GM18867 (cell line): ENCODE results near the gene ADGRL3.
"Not testable (repeated sequence)": the region's sequence is repeated elsewhere in the genome, so short reads cannot be mapped to it uniquely, and the experiment has no call there.

Experiments used
- ATAC-seq: cut with Tn5 transposase; IDR thresholded peaks from one replicate; pipeline ENCODE4 v1.9.1; 2021; ENCODE audit warnings: mild to moderate bottlenecking, moderate library complexity; ENCODE audit not compliant: unreplicated experiment

ADGRL3 gene

DNA sequence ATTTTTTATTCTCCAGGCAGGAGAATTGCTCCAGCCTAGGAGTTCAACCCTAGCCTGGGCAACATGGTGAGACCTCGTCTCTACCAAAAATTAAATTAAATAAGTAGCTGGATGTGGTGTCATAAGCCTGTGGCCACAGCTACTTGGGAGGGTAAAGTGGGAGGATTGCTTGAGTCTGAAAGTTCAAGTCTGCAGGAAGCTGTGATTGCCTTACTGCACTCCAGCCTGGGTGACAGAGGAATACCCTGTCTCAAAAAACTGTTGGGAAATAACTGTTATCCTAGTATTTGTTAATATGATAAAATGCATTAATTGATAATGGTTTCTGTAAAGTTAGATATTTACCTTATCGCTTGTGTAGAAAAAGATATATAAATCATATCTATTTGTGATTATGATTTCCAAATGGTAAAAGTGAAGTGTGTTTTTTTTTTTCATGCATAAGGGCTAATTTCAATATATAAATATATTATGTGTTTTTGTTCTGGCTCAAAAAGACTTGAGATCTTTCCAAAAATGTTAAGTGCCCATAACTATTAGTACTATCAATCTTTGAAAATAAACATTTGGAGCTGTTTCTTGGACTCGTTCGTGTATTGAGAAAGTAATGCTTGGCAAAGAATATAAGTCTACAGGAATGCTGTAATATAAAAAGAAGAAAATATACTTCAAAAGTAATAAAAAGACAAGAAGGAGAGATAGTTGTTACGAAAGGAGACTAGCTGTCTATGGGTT is 396.6 kb downstream of the ADGRL3 start:
- no peak for ATAC-seq

DNA sequence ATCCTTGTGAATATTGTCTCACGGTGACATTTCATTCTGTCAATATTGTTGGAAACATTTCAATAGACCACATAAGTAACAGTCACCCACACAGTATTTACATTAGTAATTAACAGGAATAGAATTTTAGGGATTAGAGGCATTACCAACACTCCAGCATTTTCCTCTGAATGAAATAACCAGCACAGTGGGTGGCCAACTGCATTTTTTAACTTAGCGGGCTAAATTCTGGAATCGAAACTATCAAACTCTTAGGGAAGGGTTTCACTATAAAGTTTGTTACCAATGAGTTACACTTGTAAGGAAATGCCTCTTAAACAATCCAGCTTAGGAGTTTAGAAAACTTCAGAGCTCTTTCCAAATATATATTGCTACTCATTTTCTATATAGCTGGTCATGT is 403.0 kb downstream of the ADGRL3 start:
- no peak for ATAC-seq

DNA sequence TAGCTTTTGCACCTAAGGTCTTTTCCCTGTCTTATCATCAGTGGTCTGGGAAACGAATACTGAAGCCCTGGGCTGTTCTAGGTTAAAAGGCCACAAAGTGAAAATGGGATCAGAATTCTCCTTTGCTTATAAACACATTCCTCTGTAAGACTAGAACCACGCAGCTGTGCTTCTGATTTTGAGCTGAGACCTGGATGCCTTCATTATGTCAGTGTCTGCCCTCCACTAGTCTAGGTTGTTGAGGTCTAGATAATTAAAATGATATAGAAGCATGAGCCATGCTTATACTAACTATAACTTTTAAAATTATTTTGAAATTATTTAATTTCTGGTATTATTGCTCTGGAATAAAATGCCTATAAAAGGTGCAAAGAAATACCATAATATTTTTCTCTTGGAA is 403.9 kb downstream of the ADGRL3 start:
- no peak for ATAC-seq

DNA sequence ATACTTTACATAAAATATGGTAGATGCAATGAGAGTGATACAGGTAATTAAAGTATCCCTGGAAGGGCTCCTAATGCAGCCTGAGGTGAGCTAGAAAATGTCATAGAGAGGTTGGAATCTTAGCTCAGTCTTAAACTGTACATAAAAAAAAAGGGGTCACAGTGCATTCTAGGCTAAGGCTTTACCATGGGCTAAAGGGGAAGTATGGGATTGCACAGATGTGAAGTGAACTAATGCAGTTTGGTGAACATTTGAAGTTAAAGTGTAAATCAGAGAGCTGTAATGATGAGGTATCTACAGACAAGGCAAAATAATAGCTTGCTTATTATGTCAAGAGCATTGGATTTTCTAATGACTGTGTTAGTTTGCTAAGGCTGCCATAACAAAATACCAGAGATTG is 405.9 kb downstream of the ADGRL3 start:
- no peak for ATAC-seq

DNA sequence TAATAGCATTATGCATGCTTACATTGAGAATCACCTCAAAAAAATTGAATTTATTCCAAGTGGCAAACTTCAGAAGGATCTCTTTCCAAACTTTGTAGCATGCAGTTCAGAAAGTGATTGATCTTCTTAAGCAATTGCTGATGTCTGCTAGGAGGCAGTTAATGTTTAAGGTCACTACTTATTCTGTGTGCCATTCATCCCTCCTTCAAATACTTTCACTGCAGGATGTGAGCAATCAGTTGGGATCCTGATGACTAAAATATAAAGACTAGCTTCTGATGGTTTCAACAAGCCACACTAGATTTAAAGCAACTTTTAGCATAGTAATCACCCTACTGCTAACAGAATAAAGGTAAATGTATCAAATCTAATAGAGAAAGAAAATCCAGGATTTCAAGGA is 414.1 kb downstream of the ADGRL3 start:
- no peak for ATAC-seq

DNA sequence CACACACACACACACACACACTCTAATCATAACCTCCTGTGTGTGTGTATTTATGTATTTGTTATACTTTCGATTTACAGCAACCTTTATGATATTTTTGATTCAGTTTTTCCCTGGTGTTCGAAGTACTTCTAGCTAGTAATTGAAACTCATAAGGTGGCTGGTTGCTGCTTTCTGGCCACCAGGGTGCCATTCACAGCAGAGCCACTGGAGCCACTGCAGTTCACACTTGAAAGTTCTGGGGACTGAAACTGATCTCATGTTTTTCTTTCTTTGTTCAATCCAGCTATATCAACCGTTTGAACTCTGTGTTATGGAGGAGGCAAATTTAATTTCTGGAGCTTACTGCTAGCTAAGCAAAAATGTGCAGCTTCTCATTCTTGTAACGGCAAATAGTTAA is 419.4 kb downstream of the ADGRL3 start:
- ATAC-seq: no peak

DNA sequence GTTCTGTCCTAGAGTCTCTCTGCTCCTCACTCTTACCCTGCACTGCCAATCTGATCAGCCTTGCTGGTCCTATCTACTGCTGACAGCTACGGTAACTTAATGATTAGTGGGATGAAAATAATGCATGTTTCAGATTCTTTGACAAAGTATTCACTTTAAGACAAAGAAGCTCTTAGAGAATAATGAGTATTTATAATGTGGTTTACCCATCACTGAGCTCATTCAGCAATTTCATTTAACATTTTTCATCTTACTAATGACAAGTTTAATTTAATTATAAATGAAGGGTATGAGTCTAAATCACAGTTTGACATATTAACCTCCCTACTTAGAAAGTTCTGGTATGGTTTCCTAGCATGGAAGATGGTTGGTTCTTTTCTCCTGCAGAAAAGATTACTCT is 428.2 kb downstream of the ADGRL3 start:
- ATAC-seq: no peak

DNA sequence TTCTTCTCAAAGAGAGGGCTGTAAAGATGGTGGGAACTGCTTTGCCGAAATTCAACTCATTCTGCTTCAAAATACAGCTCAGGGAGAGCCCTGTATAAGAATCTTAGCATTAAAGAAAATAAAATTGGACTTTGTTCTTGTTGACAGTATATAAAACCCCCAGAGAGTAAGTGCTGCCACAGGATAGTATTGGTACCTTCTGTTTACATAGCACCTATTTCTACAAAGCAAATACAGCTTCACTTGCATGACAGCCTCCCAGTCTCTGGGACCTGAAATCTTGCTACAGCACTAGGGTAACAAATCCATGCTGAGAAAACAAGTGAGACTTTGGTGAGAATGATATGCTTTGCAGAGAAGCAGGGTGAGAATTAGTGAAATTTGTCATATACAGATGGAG is 428.6 kb downstream of the ADGRL3 start:
- ATAC-seq: no peak

DNA sequence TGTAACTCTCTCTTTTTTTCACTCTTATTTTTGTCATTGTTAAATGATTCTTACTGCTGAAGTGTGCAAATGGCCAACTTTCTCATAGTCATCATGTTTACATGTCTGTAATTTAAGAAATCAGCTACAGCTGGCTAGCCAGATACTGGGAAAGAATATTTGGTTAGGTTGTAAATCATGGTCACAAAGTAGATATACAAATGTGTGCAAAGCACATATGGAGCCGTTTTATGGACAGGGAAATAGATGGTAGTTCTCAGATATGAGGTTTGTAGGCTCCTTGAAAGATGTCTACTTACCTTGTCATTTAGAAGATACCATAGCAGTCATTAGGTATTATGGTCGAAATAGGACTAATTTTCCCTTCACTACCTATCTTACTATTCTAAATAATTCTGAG is 430.4 kb downstream of the ADGRL3 start:
- ATAC-seq: no peak

DNA sequence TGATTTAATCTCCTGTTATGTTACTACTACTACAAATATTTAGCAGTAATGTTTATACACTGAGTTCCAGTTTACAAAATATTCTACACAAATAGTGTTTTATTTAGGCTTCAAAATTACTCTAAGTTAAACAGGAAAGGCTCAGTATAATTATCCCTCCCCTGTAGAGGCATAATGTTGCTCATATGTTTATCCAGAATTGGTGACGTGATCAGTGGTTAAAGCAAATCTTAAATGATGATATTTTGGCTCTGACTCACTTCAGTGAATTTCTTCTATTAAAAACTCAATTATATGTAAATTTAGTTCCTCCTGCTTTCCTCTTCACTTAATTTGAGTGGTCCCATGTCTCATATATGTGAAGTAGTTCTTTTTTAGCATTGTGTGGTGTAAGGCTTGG is 438.5 kb downstream of the ADGRL3 start:
- no peak for ATAC-seq

DNA sequence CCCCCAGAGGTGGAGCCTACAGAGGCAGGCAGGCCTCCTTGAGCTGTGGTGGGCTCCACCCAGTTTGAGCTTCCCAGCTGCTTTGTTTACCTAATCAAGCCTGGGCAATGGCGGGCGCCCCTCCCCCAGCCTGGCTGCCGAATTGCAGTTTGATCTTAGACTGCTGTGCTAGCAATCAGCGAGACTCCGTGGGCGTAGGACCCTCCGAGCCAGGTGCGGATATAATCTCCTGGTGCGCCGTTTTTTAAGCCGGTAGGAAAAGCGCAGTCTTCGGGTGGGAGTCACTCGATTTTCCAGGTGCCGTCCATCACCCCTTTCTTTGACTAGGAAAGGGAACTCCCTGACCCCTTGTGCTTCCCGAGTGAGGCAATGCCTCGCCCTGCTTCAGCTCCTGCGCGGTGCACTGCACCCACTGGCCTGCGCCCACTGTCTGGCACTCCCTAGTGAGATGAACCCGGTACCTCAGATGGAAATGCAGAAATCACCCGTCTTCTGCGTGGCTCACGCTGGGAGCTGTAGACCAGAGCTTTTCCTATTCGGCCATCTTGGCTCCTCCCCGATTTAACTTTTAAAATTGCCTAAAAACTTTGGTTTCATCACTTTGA is 446.7 kb downstream of the ADGRL3 start:
- ATAC-seq: not testable (repeated sequence)

DNA sequence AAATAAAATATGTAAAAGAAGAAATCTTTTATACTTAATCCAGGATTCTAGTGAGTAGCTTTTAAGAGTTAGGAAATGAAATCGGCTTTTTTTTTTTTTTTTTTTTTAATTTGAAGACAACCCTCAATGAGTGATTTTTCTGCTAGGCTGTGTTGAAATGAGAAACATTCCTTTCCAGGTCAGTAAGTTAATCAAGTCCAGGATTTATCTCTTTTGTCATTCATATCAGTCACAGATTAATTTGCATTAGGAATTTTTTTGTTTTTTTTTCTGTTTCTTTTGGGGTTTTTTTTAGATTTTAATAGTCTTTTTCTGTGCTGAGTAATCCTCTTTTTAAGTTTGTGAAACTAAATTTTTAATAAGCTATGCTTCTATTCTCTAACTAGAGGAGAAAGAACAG is 448.1 kb downstream of the ADGRL3 start:
- ATAC-seq: no peak

DNA sequence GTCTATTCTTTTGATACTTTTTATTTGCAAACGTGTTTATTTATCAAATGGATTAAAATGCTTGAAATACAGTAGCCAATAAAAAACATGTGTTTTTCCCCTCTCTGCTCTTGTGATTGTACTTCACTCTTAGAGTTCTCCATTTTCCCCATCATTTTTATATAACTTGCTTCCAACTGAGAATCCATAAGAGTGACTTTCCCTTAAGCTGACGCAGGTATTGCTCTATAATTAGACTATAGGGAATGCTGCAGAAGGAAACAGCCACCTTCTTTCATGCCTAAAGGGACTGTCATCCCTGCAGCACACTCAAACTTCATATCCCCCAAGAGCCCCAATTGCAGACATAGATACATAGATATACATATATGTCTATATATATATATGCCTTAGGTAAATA is 456.9 kb downstream of the ADGRL3 start:
- no peak for ATAC-seq

DNA sequence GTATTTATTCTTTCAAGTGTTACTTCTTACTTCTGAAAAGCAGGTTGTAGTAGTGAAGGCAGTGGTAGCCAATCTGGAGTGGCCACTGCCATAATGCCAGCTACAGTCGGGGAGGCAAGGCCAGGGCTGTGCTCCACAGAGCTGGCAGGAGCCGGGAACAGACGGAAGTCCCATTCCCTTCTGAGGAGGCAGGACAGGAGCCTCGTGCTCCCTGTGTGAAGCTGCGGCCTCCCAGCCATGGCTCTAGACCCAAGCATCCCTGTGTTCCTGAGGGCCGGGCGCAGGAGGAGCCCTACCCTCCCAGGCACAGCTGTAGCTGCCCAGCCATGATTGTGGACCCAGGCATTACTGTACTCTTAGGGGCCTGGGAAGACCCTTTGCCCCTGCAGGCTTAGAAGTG is 461.8 kb downstream of the ADGRL3 start:
- ATAC-seq: no peak

DNA sequence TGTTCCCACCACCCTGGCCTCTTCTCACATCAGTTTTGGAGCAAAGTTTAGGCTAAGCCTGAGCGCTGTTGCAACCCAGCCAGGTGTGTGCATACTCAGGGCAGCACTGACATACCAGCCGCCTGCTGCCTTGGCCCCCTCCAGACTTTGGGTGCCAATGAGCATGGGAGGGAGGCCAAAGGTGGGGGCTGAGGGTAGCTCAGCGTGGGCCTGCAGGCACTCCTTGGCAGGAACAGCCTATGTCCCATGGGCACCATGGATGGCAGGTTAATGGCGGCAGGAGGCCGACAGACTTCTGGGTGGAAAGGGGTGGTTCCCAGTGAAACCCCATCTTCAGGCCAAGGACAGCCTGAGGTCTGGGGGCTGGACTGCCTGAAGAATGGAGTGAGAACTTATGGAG is 462.2 kb downstream of the ADGRL3 start:
- ATAC-seq: no peak

DNA sequence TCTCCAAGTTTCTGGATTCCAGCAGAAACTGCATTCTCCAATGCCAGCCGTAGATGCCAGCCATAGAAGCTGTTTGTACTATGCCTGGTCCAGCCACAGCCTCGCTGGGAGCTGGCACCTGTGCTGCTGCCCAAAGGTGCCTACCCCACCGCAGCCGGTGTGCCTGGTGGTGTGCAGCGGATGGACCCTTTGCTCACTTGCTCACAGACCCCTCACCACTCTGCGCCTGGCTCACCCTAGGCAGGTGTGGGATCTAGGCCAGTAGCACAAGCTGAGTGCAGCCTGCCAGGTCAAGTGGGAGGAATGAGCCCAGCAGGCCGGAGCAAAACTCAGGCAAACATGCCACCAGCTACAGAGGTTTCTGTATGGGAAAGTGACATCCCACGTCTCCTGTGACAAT is 463.2 kb downstream of the ADGRL3 start:
- no peak for ATAC-seq

DNA sequence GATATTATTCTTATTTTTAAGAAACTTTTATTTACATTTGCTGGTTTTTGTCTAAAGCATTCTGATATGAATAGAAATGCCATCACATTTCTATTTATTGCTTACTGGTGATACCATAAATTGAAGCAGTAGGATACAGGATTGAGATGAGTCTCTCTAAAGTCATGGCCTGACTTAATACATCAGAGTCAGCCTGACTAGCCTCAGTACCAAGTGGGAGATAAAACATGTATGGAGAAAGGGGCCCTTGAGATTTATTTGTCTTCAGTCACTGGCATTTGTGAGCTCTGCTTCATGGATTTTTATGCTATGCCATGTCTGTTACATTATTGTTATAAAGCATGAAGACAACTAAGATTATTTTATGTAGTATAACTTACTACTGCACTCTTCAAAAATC is 465.5 kb downstream of the ADGRL3 start:
- no peak for ATAC-seq

DNA sequence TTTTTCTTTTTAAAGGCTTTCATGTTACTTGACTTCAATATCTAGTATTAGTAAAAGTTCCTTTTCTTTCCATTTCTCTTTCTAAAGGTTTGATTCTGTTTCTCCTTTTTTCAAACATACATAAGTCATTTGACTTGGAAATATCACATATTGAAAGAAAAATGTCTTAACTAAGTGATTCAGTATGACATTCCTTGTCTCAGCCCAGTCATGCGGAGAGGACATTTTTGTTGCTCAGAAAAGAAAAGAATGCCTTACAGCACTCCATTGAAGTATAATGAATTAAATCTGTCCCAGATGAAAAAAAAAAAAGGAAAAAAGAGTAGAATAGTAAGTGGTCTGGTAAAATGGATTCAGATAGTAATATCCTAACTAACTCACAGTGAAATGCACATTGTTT is 466.1 kb downstream of the ADGRL3 start:
- no peak for ATAC-seq

DNA sequence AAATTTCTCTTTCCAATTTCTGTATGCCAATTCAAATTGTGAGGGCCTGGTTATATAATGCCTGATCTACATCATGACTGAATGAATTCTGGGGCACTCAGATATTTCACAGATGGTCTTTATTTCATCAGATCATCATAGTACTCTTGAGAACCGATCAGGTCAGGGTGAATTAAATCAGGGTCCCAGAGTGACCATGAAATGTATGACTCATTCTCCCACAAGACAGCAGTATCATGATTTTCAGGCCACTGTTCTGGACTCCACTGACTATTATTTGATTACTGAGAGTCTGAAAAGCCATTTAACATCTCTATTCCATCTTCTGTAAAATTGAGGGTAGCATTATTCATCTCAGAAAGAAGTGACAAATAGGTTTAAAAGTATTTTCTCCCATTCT is 471.5 kb downstream of the ADGRL3 start:
- ATAC-seq: no peak

DNA sequence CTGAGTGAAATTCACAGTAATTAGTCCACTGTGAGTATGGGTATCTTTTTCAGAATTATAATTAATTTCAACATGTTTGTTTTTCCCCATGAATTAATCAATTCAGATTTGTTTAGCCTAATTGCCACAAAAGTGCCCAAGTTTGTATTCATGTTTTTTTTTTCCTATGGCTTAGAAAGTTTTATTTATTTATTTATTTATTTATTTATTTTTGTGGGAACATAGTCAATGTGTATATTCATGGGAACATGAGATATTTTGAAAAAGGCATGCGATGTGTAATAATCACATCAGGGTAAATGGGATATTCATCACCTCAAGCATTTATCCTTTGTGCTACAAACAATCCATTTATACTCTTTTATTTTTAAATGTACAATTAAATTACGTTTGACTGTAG is 475.3 kb downstream of the ADGRL3 start:
- ATAC-seq: no peak

DNA sequence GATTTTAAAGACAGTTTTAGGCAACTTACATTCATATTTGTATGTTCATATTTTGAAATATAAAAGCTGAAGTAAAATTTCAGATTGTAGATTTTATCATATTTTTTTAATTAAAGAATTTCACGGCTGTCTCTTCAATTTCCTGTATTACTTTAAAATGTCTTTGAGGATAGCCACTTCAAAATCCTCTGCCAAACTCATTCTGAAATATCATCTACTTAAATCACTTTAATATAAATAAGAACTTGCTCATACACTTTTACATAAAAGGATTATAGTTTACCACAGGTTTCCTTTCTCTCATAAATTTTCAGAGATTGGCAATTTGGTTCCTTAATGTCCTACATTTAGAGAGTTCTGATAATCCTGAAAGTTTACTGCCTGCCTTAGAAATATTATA is 478.2 kb downstream of the ADGRL3 start:
- no peak for ATAC-seq

DNA sequence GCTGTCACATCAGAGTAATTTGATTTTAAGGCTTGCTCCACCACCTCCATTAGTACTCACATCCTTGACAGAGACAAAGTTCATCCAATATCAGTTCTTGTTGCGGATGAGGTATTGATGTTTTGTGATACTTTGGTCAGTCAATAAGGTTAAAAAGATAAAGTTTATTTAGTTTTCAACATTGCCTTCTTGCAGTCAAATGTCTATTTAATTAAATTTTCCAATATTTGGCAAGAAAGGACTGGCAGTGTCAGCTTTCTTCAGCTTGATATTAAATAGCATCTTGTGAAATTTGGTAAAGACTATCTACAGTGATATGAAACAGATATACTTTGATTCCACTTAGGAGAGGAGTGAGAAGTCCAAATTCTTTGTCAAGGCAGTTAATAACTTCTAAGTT is 493.4 kb downstream of the ADGRL3 start:
- no peak for ATAC-seq

DNA sequence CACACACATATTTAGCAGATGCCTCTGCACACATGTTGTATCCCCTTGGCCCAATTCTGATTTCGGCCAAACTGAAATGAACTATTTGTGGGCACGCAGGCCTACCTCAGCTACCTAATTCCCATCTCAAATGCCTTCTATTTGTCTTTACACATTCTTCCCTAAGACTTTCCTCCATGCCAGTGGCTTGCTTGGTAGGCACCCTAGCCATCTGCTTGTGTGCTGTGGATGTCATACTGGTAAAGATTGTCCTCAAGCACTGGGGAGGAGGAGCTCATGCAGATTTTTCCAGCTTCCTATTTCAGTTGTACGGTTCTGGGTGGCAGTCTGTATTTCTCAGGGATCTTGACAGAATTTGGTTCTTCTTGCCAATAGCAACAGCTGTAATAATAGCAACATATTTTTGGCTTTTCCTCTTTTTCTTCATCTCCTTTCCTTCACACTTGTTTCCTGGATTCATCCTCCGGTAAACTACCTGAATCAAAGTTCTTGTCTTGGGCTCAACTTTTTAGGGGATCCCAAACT is 514.3 kb downstream of the ADGRL3 start:
- ATAC-seq: no peak
